ENCODE results near the gene MYL6. TPM values are rescaled to one million over a fixed set of nuclear protein-coding genes. Genes with fewer than 3 reads are reported as not detected.

MYL6 gene
- total and polyA plus RNA-seq, 10 of the 15 experiments (the other 5 are each of a cell fraction or from before 2014, with no cell fraction given), result 1,000 to 4,116 (median 1,828) TPM

- DNase-seq (ENCODE audit: low read depth, low spot score) (no peak), FAIRE-seq (no peak), ATAC-seq (no peak)
- H3K27me3 ChIP-seq (replicated peaks in 1 of 2; ENCODE audit: control insufficient read depth in 2 of 2, insufficient read depth in 2 of 2, low read length in 1 of 2), result no peaks in the 10 kb centered on the region
- H3K9ac ChIP-seq (ENCODE audit: control insufficient read depth, insufficient read depth, low read length), result no peak overlapping the region
- CTCF ChIA-PET, result interaction anchor here (0.6 to 3.6 kb wide), 4 partner anchors 27 to 1580 kb away, joined by 3 to 11 read pairs (median 6); partner anchors contain the start of genes ESYT1 and ZC3H10
- H2AFZ ChIP-seq (ENCODE audit: control insufficient read depth, low read depth, low read length), result no peak overlapping the region
- H3K36me3 ChIP-seq (ENCODE audit: control insufficient read depth in 2 of 2, insufficient read depth in 2 of 2, low read length in 1 of 2), result peaks cover 1 to 6% of the 10 kb centered on the region in 2 experiments; a peak in 3 of 4 replicates
- H3K4me1 ChIP-seq (ENCODE audit: control insufficient read depth, insufficient read depth, low read length), result peaks cover 19% of the 10 kb centered on the region
- SMC1A ChIA-PET (ENCODE audit: uncharacterized antibody, unreplicated experiment), result interaction anchor here (1.0 kb wide), 1 partner anchor 8 kb away, joined by 3 read pairs; no protein-coding TSS in a partner anchor
- BruUV-seq (replicated peaks), result no TSS peak
- RAD21 ChIA-PET (ENCODE audit: unreplicated experiment), result no interaction called here
- H3K27ac ChIP-seq (ENCODE audit: control insufficient read depth, insufficient read depth), result no peak overlapping the region
- WGBS (ENCODE audit: insufficient coverage, insufficient replicate concordance, low lambda C conversion rate, missing lambda C conversion rate), result 81% methylated on average over 5 of the region's 5 CpGs
- in situ Hi-C loops (cut with MboI) (no loop called here), intact Hi-C loops (cut with micrococcal nuclease; ENCODE audit: unreplicated experiment) (loop anchor here (5.0 kb wide), 1 partner anchor 38 kb away; the partner anchor contains the start of genes RPL41 and ZC3H10)
- H3K79me2 ChIP-seq (ENCODE audit: control insufficient read depth, insufficient read depth, low read length), result peaks cover 41% of the 10 kb centered on the region
- H3K4me2 ChIP-seq (ENCODE audit: control insufficient read depth, insufficient read depth), result no peak overlapping the region
- H3K9me3 ChIP-seq (replicated peaks; ENCODE audit: control insufficient read depth, insufficient read depth, low read length), result no peaks in the 10 kb centered on the region
- no peaks in the 10 kb centered on the region for H4K20me1 ChIP-seq (ENCODE audit: control insufficient read depth, insufficient read depth)
- POLR2A ChIA-PET, result interaction anchor here (0.8 to 2.2 kb wide), 5 partner anchors 11 to 66 kb away, joined by 3 to 10 read pairs (median 5); partner anchors contain the start of genes ESYT1, RNF41 and SMARCC2
- H3K4me3 ChIP-seq, result no peak overlapping the region
- TF ChIP-seq ATF2 (IDR thresholded peaks at IDR 0.05; ENCODE audit: low read length), result no peak
- TF ChIP-seq SMC3 (IDR thresholded peaks at IDR 0.05; ENCODE audit: borderline replicate concordance, low read length), result no peak
- TF ChIP-seq YBX1 (IDR thresholded peaks at IDR 0.05), result no peak
- TF ChIP-seq, protein P1, sequence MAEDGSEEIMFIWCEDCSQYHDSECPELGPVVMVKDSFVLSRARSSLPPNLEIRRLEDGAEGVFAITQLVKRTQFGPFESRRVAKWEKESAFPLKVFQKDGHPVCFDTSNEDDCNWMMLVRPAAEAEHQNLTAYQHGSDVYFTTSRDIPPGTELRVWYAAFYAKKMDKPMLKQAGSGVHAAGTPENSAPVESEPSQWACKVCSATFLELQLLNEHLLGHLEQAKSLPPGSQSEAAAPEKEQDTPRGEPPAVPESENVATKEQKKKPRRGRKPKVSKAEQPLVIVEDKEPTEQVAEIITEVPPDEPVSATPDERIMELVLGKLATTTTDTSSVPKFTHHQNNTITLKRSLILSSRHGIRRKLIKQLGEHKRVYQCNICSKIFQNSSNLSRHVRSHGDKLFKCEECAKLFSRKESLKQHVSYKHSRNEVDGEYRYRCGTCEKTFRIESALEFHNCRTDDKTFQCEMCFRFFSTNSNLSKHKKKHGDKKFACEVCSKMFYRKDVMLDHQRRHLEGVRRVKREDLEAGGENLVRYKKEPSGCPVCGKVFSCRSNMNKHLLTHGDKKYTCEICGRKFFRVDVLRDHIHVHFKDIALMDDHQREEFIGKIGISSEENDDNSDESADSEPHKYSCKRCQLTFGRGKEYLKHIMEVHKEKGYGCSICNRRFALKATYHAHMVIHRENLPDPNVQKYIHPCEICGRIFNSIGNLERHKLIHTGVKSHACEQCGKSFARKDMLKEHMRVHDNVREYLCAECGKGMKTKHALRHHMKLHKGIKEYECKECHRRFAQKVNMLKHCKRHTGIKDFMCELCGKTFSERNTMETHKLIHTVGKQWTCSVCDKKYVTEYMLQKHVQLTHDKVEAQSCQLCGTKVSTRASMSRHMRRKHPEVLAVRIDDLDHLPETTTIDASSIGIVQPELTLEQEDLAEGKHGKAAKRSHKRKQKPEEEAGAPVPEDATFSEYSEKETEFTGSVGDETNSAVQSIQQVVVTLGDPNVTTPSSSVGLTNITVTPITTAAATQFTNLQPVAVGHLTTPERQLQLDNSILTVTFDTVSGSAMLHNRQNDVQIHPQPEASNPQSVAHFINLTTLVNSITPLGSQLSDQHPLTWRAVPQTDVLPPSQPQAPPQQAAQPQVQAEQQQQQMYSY (CRISPR knock-in tag; IDR thresholded peaks at IDR 0.05), result no peak
- no peak for TF ChIP-seq NR2C2 (IDR thresholded peaks at IDR 0.05; ENCODE audit: borderline replicate concordance, control insufficient read depth, insufficient read length, low read depth)
- TF ChIP-seq ASH2L (IDR thresholded peaks at IDR 0.05; ENCODE audit: borderline replicate concordance, low read depth), result no peak
- no peak for TF ChIP-seq SRF (IDR thresholded peaks at IDR 0.05; ENCODE audit: low read depth in 2 of 2, low read length in 2 of 2)
- TF ChIP-seq, protein P2, sequence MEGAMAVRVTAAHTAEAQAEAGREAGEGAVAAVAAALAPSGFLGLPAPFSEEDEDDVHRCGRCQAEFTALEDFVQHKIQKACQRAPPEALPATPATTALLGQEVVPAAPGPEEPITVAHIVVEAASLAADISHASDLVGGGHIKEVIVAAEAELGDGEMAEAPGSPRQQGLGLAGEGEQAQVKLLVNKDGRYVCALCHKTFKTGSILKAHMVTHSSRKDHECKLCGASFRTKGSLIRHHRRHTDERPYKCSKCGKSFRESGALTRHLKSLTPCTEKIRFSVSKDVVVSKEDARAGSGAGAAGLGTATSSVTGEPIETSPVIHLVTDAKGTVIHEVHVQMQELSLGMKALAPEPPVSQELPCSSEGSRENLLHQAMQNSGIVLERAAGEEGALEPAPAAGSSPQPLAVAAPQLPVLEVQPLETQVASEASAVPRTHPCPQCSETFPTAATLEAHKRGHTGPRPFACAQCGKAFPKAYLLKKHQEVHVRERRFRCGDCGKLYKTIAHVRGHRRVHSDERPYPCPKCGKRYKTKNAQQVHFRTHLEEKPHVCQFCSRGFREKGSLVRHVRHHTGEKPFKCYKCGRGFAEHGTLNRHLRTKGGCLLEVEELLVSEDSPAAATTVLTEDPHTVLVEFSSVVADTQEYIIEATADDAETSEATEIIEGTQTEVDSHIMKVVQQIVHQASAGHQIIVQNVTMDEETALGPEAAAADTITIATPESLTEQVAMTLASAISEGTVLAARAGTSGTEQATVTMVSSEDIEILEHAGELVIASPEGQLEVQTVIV (IDR thresholded peaks at IDR 0.05; ENCODE audit: borderline replicate concordance, partially characterized antibody), result no peak
- no peak for TF ChIP-seq ZBED1 (IDR thresholded peaks at IDR 0.05; ENCODE audit: borderline replicate concordance)
- no peak for TF ChIP-seq SUPT20H (IDR thresholded peaks at IDR 0.05; ENCODE audit: borderline replicate concordance, control insufficient read depth, low read depth, low read length)
- no peak for TF ChIP-seq TCF12 (IDR thresholded peaks at IDR 0.05; ENCODE audit: low read depth, low read length)
- TF ChIP-seq CBX3 (IDR thresholded peaks at IDR 0.05; ENCODE audit: borderline replicate concordance, low read depth), result no peak
- TF ChIP-seq, protein P3, sequence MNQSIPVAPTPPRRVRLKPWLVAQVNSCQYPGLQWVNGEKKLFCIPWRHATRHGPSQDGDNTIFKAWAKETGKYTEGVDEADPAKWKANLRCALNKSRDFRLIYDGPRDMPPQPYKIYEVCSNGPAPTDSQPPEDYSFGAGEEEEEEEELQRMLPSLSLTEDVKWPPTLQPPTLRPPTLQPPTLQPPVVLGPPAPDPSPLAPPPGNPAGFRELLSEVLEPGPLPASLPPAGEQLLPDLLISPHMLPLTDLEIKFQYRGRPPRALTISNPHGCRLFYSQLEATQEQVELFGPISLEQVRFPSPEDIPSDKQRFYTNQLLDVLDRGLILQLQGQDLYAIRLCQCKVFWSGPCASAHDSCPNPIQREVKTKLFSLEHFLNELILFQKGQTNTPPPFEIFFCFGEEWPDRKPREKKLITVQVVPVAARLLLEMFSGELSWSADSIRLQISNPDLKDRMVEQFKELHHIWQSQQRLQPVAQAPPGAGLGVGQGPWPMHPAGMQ (IDR thresholded peaks at IDR 0.05; ENCODE audit: borderline replicate concordance), result no peak
Observed at GRCh38 chr12:56154818-56155217, 3.3 kb upstream of the MYL6 start.
